Epithelial cell of esophagus (primary cell): ENCODE results near the gene RALGAPA2.
A peak's percentile ranks its signal among the peaks of the same experiment; 100 is the strongest.

ENCODE experiments used
- DNase-seq: peaks from one replicate; pipeline ENCODE4 v3.0.0; 2010; ENCODE audit warnings: low read depth
- H3K4me3 ChIP-seq: 2 replicates; pipeline ENCODE4 v1.5.1; 2011; ENCODE audit warnings: mild to moderate bottlenecking, low read length, control low read depth
- TF ChIP-seq, protein P1 (sequence below): IDR thresholded peaks from 2 replicates; pipeline ENCODE4 v1.5.1; 2011; ENCODE audit warnings: low read depth, mild to moderate bottlenecking, low read length, control low read depth, inconsistent platforms; ENCODE audit not compliant: insufficient read depth; ENCODE audit errors: missing control alignments

RALGAPA2 gene

DNA sequence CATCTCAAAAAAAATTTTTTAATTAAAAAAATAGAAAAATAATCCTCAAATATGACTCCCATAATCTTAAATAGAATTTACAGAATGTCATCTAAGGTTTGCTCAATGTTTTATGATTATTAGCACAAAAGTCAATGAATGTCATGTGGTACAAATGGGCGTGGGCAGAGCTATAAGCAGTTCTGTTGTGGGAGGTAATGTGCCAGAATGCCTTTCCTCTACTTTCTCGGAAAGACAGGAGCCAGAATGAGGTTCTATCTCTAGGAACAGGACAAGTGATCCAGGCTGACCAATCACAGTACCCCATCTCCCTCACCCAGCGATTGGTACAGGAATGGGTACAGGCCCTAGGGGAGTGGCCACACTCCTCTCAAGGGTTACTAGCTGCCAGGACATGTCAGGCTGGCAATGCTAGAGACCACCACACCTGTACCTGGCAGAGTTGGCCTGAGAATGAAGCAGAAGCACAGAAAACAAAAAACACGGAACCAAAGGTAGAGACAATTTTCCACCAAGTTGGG, 15.1 kb downstream of the RALGAPA2 start:
- DNase-seq: no peak
- TF ChIP-seq, protein P1, sequence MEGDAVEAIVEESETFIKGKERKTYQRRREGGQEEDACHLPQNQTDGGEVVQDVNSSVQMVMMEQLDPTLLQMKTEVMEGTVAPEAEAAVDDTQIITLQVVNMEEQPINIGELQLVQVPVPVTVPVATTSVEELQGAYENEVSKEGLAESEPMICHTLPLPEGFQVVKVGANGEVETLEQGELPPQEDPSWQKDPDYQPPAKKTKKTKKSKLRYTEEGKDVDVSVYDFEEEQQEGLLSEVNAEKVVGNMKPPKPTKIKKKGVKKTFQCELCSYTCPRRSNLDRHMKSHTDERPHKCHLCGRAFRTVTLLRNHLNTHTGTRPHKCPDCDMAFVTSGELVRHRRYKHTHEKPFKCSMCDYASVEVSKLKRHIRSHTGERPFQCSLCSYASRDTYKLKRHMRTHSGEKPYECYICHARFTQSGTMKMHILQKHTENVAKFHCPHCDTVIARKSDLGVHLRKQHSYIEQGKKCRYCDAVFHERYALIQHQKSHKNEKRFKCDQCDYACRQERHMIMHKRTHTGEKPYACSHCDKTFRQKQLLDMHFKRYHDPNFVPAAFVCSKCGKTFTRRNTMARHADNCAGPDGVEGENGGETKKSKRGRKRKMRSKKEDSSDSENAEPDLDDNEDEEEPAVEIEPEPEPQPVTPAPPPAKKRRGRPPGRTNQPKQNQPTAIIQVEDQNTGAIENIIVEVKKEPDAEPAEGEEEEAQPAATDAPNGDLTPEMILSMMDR: no peak
- H3K4me3 ChIP-seq: no peak overlapping the region

DNA sequence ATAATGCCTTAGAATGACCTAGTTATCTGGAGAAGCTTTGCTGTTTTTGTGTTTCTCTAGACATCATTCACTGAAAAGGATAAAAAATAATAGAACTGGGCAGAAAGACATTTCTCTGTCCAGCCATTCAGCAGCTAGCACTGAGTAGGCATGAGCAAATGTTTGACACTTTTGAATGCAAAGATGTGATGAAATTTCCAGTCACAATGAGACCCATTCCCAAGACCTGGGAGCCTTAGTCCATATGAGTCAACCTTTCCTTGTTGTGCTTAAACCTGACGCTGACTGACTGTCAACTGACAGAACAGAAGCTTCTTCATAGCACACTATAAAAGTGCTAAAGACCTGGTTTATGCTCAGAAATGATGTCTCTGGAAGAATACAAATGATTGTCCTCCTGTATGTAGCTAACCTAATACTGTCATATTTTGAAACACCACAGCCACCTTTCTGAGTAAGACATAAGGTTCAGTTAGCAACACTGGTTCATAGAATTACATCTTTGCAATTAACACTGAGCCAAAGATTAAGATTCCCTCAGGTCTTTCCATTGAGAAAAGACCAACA, 17.1 kb downstream of the RALGAPA2 start:
- DNase-seq: peak; percentile 64
- TF ChIP-seq, protein P1: no peak
- H3K4me3 ChIP-seq: no peak overlapping the region

DNA sequence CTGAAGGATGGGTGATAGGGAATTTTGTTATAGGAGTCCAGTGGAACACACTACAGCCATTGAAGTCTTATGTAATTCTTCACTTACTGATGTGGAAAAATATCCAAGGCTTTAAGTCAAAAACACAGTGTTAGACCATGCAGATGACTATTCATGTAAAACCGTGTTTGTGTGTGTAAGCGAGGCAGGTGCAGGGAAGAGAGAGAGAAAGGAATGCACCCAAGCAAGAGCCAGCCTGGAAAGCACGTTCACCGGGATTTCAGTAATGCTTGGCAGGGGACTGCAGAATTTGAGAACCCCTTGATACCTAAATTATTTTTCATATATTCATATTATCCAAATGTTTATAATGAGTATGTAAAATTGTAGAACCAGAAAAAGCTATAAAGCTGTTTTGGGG, 17.9 kb downstream of the RALGAPA2 start:
- TF ChIP-seq, protein P1: no peak
- no peak for DNase-seq
- no peak overlapping the region for H3K4me3 ChIP-seq

DNA sequence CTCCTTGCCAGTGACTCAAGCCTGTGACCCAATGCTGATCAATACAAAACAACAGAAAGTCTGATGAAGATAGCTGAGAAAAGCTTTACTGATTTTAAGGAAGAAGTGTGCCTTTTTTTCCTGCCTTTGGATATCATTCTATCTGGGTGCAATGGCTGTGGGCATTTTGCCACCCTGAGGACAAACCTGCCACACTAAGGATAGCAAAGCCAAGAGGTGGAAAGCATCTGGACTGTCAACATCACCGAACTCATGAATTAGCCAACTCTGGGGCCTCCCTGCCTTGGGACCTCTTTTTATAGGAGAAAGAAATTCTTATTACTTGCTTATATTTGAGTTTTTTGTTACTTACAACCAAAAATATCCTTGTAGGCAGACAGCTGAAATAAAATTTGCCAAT, 19.9 kb downstream of the RALGAPA2 start:
- no peak for DNase-seq
- no peak overlapping the region for H3K4me3 ChIP-seq
- TF ChIP-seq, protein P1: no peak

DNA sequence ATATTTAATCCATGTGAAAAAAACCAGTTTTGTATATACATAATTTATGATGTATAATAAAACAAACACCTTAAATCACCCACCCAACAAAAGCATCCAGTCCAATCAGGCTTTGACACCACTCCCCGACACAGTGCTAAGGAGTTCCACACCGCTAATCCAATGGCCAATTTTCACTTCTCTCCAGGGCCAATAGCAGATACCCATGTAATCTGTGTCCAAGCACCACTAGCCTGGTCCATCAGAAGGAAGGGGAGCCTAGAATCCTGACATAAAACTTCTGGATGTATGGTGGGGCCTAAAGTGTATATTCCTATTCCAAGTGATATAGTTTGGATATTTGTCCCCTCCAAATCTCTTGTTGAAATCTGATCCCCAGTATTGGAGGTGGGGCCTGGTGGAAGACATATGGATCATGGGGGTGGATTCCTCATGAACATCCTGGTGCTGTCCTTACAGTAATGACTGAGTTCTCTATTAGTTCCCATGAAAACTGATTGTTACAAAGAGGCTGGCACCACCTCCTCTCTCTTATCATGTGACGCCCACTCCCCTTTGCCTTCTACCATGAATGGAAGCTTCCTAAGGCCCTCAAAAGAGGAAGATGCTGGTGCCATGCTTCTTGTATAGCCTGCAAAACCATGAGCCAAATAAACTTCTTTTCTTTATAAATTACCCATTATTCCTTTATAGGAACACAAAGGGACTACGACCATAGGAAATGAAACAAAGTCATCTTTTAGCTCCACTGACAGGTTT, 20.8 kb downstream of the RALGAPA2 start:
- no peak for DNase-seq
- H3K4me3 ChIP-seq: no peak overlapping the region
- TF ChIP-seq, protein P1: no peak

DNA sequence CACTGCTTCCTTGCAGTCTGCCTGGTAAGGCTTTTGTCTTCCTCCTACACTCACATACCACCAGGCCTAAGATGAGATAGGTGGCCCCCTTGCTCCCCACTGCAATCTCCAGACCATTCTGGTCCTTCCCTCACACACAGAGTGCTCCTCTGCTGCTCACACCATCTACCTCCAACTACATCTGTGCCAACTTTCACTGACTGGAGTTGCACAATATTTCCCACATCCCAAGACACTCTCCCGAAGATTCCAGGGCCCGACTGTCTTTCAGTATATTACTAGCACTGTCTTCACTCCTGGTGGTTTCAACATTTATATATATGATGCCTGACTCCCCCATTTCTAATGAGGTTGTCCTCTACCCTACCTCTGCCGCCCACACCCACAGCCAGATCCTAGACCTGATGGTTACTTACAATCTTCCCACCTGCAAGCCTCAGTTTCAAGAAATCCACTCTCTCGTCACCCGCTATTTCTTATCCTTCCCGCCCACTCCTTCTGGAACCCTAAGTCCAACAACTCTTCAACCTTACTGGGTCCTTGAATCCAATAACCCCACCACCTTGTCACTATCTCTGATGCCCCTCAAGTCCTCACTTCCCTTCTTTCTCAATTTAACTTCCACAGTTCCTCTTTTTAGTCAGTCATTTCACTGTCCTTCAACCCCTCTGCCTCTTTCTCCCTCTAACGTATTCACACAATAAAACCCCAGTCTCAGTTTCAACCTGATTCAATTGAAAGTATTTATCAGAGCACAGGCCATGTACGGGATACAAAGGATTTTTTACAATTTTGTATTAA, 21.6 kb downstream of the RALGAPA2 start:
- no peak for DNase-seq

More for the DNA sequence above, 21.6 kb downstream of the RALGAPA2 start:
- TF ChIP-seq, protein P1: no peak
- no peak overlapping the region for H3K4me3 ChIP-seq
